Ascending aorta (tissue), 2 donors: ENCODE data around the gene SH2D3A. TPM values are rescaled to one million over a fixed set of nuclear protein-coding genes. Genes with fewer than 3 reads are reported as not detected.
"Not testable (repeated sequence)": the region's sequence is repeated elsewhere in the genome, so short reads cannot be mapped to it uniquely, and the experiment has no call there.

Experiments used
- DNase-seq, 2 donors: peaks; one replicate each; pipeline ENCODE4 v3.0.0-alpha.2; 2019; ENCODE audit warnings: low spot score in 2 of 2
- H3K27ac ChIP-seq, 2 donors: fragments of 200-600 bp; sonication (generic); one replicate each; pipeline ENCODE4 v1.5.1; 2016 to 2017; ENCODE audit warnings: mild to moderate bottlenecking in 1 of 2
- H3K27me3 ChIP-seq: fragments of 200-600 bp; sonication (generic); one replicate; pipeline ENCODE4 v1.5.1; 2017
- H3K36me3 ChIP-seq, 2 donors: fragments of 200-600 bp; sonication (generic); one replicate each; pipeline ENCODE4 v1.5.1; 2016
- H3K4me1 ChIP-seq, 2 donors: fragments of 200-600 bp; sonication (generic); one replicate each; pipeline ENCODE4 v1.5.1; 2016 to 2017; ENCODE audit warnings: mild to moderate bottlenecking in 1 of 2
- H3K4me3 ChIP-seq, 2 donors: fragments of 200-600 bp; sonication (generic); one replicate each; pipeline ENCODE4 v1.5.1; 2016 to 2017; ENCODE audit warnings: mild to moderate bottlenecking in 1 of 2
- H3K9me3 ChIP-seq, 2 donors: fragments of 200-600 bp; sonication (generic); one replicate each; pipeline ENCODE4 v1.5.1; 2016
- CTCF ChIP-seq, 3 experiments: fragments of 200-600 bp in 2 of 3; fragments of 450-650 bp in 1 of 3; sonication (generic) in 2 of 3; IDR thresholded peaks; one replicate each; pipeline ENCODE4 v1.5.1; 2016 to 2019; ENCODE audit warnings: antibody characterized with exemption in 3 of 3, mild to moderate bottlenecking in 1 of 3, moderate library complexity in 1 of 3
- intact Hi-C: fragments of 100-400 bp; cut with DNase I; formaldehyde crosslinking; loops from one replicate; pipeline ENCODE4 v1.15.1; 2023
- total RNA-seq: library from RNA; depleted of rRNA; stranded (reverse); fragments of >200 nt; gene quantifications from one replicate; pipeline ENCODE4 v1.1.0, GENCODE V29; 2016

SH2D3A gene
- total RNA-seq, 1 donor from 2014 or later: not detected

DNA sequence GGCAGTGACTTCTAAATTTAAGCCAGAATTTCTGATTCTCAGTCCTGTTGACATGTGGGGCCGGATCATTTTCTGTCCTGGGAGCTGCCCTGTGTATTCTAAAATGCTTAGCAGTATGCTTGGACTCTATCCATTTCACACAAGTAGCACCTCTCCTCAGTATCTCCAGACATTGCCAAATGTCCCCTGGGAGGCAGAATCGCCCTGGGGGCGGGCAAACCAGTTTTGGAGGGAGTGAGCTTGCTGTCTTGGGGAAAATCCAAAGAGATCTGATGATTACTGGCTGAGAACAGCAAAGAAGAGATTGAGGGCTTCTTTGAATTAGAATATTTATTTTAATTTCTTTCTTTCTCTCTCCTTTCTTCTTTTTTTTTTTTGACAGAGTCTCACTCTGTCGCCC lies 21.7 kb upstream of the SH2D3A start:
- DNase-seq: no peak
- H3K36me3 ChIP-seq: no peaks in the 10 kb centered on the region
- H3K27ac ChIP-seq: no peak overlapping the region
- H3K4me3 ChIP-seq: no peak overlapping the region
- no peaks in the 10 kb centered on the region for H3K4me1 ChIP-seq
- no peaks in the 10 kb centered on the region for H3K9me3 ChIP-seq
- no peak for TF ChIP-seq CTCF (IDR thresholded peaks at IDR 0.05)
- intact Hi-C loops: no loop called here
- H3K27me3 ChIP-seq: no peaks in the 10 kb centered on the region

GRCh38 chr19:6787393-6787792 lies 20.2 kb upstream of the SH2D3A start:
- no peak overlapping the region for H3K4me3 ChIP-seq
- TF ChIP-seq CTCF (IDR thresholded peaks at IDR 0.05): no peak
- H3K27me3 ChIP-seq: no peaks in the 10 kb centered on the region
- no peaks in the 10 kb centered on the region for H3K4me1 ChIP-seq
- H3K27ac ChIP-seq: no peak overlapping the region
- intact Hi-C loops: no loop called here
- no peaks in the 10 kb centered on the region for H3K9me3 ChIP-seq
- no peak for DNase-seq
- no peaks in the 10 kb centered on the region for H3K36me3 ChIP-seq

DNA sequence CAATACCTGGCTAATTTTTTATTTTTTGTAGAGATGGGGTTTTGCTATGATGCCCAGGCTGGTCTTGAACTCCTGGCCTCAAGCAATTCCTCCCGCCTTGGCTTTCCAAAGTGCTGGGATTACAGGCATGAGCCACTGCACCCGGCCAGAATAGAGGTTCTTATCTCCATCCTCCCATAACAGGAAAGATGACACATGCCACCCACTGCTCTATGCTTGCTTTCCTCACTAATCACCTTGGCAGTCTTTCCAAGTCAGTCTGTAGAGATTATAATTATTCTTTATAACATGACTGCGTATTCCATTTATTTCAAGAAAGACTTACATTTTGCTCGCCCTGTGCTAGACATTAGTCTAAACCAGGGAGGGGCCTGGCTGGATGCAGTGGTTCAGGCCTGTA lies 12.0 kb upstream of the SH2D3A start:
- intact Hi-C loops: no loop called here
- no peak for TF ChIP-seq CTCF (IDR thresholded peaks at IDR 0.05)
- no peak overlapping the region for H3K4me3 ChIP-seq
- no peak overlapping the region for H3K27ac ChIP-seq
- H3K36me3 ChIP-seq: no peaks in the 10 kb centered on the region
- no peak for DNase-seq
- no peaks in the 10 kb centered on the region for H3K9me3 ChIP-seq
- H3K4me1 ChIP-seq: no peaks in the 10 kb centered on the region
- H3K27me3 ChIP-seq: no peaks in the 10 kb centered on the region

- Histone ChIP-seq H3K9me3 (no peaks in the 10 kb centered on the region), H3K36me3 (no peaks in the 10 kb centered on the region), H3K4me3 (no peak overlapping the region), H3K27ac (no peak overlapping the region), H3K27me3 (no peaks in the 10 kb centered on the region), H3K4me1 (no peaks in the 10 kb centered on the region)
- no peak for DNase-seq
- TF ChIP-seq CTCF (IDR thresholded peaks at IDR 0.05): no peak
- intact Hi-C loops: no loop called here
Observed at GRCh38 chr19:6778386-6778785, 11.2 kb upstream of the SH2D3A start.

DNA sequence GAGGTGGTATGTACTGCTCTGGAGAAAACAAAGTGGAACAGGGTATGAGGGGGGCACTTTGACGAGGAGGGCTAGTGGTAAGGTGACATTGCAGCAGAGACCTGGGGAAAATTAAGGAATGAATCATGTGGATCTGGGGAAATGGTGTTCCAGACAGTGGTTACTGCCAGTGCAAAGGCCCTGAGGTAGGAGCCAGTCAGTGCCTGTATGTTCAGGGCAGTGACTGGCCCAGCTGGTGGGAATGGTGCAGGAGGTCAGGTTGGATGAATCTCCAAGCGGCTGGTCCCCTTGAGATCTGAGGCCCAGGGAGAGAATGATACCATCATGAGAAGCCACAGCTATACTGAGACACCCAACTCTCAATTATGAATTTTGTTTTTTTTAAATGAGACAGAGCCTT lies 10.2 kb upstream of the SH2D3A start:
- Histone ChIP-seq H3K9me3 (no peaks in the 10 kb centered on the region), H3K27me3 (no peaks in the 10 kb centered on the region), H3K4me3 (no peak overlapping the region), H3K4me1 (no peaks in the 10 kb centered on the region), H3K36me3 (no peaks in the 10 kb centered on the region), H3K27ac (no peak overlapping the region)
- DNase-seq: no peak
- no peak for TF ChIP-seq CTCF (IDR thresholded peaks at IDR 0.05)
- intact Hi-C loops: no loop called here

GRCh38 chr19:6776999-6777398 lies 9.8 kb upstream of the SH2D3A start:
- H3K27ac ChIP-seq: no peak overlapping the region
- no peak overlapping the region for H3K4me3 ChIP-seq
- no peaks in the 10 kb centered on the region for H3K36me3 ChIP-seq
- no peaks in the 10 kb centered on the region for H3K9me3 ChIP-seq
- no peak for DNase-seq
- no peaks in the 10 kb centered on the region for H3K27me3 ChIP-seq
- no peak for TF ChIP-seq CTCF (IDR thresholded peaks at IDR 0.05)
- intact Hi-C loops: no loop called here
- no peaks in the 10 kb centered on the region for H3K4me1 ChIP-seq

DNA sequence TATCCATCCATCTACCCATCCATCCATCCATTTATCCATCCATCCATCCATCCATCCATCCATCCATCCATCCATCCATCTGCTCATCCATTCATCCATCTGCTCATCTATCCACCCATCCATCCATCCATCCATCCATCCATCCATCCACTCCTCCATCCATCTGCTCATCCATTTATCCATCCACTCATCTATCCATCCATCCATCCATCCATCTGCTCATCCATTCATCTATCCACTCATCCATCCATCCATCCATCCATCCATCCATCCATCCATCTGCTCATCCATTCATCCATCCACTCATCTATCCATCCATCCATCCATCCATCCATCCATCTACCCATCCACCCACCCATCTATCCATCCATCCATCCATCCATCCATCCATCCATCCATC lies 8.8 kb upstream of the SH2D3A start:
- H3K27me3 ChIP-seq, H3K4me1 ChIP-seq, DNase-seq, H3K4me3 ChIP-seq, H3K9me3 ChIP-seq, H3K36me3 ChIP-seq, H3K27ac ChIP-seq, intact Hi-C loops: not testable (repeated sequence)
